ENCODE data around the gene GPX4.

GPX4 gene

GRCh38 chr19:1089891-1090290 lies 13.9 kb upstream of the GPX4 start:
- no peak for TF ChIP-seq CTCF (IDR thresholded peaks at IDR 0.05; ENCODE audit: low read depth, low read length, missing control alignments)
- in situ Hi-C loops (cut with HindIII; ENCODE audit: low sequenced_read_pairs), result no loop called here
- DNase-seq (ENCODE audit: low read depth), result no peak
- no peak overlapping the region for H3K4me3 ChIP-seq (ENCODE audit: low read depth, low read length)

- in situ Hi-C loops (cut with HindIII; ENCODE audit: low sequenced_read_pairs), result no loop called here
- H3K4me3 ChIP-seq (ENCODE audit: low read depth, low read length), result no peak overlapping the region
- no peak for DNase-seq (ENCODE audit: low read depth)
- TF ChIP-seq CTCF (IDR thresholded peaks at IDR 0.05; ENCODE audit: low read depth, low read length, missing control alignments), result no peak
Measured at GRCh38 chr19:1090731-1091543, 12.9 kb upstream of the GPX4 start.

- DNase-seq (ENCODE audit: low read depth), result no peak
- no peak for TF ChIP-seq CTCF (IDR thresholded peaks at IDR 0.05; ENCODE audit: low read depth, low read length, missing control alignments)
- in situ Hi-C loops (cut with HindIII; ENCODE audit: low sequenced_read_pairs), result no loop called here
- no peak overlapping the region for H3K4me3 ChIP-seq (ENCODE audit: low read depth, low read length)
Measured at GRCh38 chr19:1091544-1092175, 12.1 kb upstream of the GPX4 start.

- TF ChIP-seq CTCF (IDR thresholded peaks at IDR 0.05; ENCODE audit: low read depth, low read length, missing control alignments), result no peak
- in situ Hi-C loops (cut with HindIII; ENCODE audit: low sequenced_read_pairs), result no loop called here
- no peak for DNase-seq (ENCODE audit: low read depth)
- H3K4me3 ChIP-seq (ENCODE audit: low read depth, low read length), result no peak overlapping the region
Measured at GRCh38 chr19:1093330-1093729, 10.5 kb upstream of the GPX4 start.

- H3K4me3 ChIP-seq (ENCODE audit: low read depth, low read length), result peak overlapping the region; percentile 88
- TF ChIP-seq CTCF (IDR thresholded peaks at IDR 0.05; ENCODE audit: low read depth, low read length, missing control alignments), result no peak
- no peak for DNase-seq (ENCODE audit: low read depth)
- in situ Hi-C loops (cut with HindIII; ENCODE audit: low sequenced_read_pairs), result no loop called here
Measured at GRCh38 chr19:1093811-1094553, 9.8 kb upstream of the GPX4 start.

- H3K4me3 ChIP-seq (ENCODE audit: low read depth, low read length), result peak overlapping the region; percentile 88
- in situ Hi-C loops (cut with HindIII; ENCODE audit: low sequenced_read_pairs), result no loop called here
- TF ChIP-seq CTCF (IDR thresholded peaks at IDR 0.05; ENCODE audit: low read depth, low read length, missing control alignments), result no peak
- no peak for DNase-seq (ENCODE audit: low read depth)
Measured at GRCh38 chr19:1094655-1094977, 9.2 kb upstream of the GPX4 start.

All from astrocyte of the cerebellum (primary cell).